ENCODE measurements around the gene GDF7. TPM values are rescaled to one million over a fixed set of nuclear protein-coding genes. Genes with fewer than 3 reads are reported as not detected.

Gene GDF7
- total RNA-seq, 4 donors from 2014 or later, result under 0.01 to 0.42 (median 0.13) TPM

- no peak overlapping the region for H3K4me3 ChIP-seq (replicated peaks in 1 of 3)
- no peaks in the 10 kb centered on the region for H3K4me1 ChIP-seq
- no peaks in the 10 kb centered on the region for H3K9me3 ChIP-seq
- H3K36me3 ChIP-seq, result no peaks in the 10 kb centered on the region
- intact Hi-C loops (cut with DNase I), result no loop called here
- TF ChIP-seq POLR2A (IDR thresholded peaks at IDR 0.05), result no peak
- TF ChIP-seq, protein P1, sequence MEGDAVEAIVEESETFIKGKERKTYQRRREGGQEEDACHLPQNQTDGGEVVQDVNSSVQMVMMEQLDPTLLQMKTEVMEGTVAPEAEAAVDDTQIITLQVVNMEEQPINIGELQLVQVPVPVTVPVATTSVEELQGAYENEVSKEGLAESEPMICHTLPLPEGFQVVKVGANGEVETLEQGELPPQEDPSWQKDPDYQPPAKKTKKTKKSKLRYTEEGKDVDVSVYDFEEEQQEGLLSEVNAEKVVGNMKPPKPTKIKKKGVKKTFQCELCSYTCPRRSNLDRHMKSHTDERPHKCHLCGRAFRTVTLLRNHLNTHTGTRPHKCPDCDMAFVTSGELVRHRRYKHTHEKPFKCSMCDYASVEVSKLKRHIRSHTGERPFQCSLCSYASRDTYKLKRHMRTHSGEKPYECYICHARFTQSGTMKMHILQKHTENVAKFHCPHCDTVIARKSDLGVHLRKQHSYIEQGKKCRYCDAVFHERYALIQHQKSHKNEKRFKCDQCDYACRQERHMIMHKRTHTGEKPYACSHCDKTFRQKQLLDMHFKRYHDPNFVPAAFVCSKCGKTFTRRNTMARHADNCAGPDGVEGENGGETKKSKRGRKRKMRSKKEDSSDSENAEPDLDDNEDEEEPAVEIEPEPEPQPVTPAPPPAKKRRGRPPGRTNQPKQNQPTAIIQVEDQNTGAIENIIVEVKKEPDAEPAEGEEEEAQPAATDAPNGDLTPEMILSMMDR (IDR thresholded peaks at IDR 0.05), result no peak
- WGBS, 2 donors, result 97 to 98% methylated on average over 2 of the region's 2 CpGs
- DNase-seq, result no peak
- no peak overlapping the region for H3K27ac ChIP-seq
- H3K27me3 ChIP-seq, result no peaks in the 10 kb centered on the region
Measured at GRCh38 chr2:20697322-20697934, 30.5 kb downstream of the GDF7 start.

DNA sequence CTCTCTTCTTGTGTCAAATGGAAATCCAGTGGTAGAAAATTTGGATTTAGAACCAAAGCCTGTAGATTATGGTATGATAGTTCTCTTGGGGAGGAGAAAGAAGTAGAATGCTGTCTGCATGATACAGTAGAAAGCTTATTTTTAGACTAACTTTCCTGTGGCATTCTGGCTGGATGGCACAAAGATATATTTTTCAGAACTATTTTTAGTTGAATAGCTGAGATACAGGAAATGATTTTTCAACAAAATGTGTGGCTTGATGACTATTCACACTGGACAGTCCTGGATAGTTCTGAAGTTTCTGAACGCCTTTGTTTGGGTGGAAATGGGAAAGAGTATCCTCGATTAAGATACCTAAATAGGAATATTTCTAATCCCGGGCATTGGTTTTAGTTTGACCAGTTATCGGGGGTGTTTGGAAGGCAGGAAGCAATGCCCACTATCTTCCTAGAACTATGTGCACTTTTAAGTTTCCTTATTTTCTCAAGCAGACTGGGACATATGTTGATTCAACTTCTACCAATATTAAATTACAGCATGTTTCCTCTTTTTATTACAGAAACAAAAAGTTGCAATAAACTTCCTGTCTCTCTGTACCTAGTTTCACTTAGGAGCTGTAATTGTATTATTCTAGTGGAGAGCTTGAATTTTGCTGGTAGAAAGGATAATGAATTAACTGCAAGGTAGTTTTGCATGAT lies 32.1 kb downstream of the GDF7 start:
- WGBS, 2 donors, result 70 to 74% methylated on average over 4 of the region's 4 CpGs
- Histone ChIP-seq H3K4me1 (no peaks in the 10 kb centered on the region), H3K9me3 (no peaks in the 10 kb centered on the region), H3K27ac (no peak overlapping the region), H3K4me3 (replicated peaks in 1 of 3) (no peak overlapping the region), H3K27me3 (no peaks in the 10 kb centered on the region), H3K36me3 (no peaks in the 10 kb centered on the region)
- TF ChIP-seq, protein P1 (IDR thresholded peaks at IDR 0.05), result no peak
- TF ChIP-seq POLR2A (IDR thresholded peaks at IDR 0.05), result no peak
- intact Hi-C loops (cut with DNase I), result no loop called here
- DNase-seq, result no peak

DNA sequence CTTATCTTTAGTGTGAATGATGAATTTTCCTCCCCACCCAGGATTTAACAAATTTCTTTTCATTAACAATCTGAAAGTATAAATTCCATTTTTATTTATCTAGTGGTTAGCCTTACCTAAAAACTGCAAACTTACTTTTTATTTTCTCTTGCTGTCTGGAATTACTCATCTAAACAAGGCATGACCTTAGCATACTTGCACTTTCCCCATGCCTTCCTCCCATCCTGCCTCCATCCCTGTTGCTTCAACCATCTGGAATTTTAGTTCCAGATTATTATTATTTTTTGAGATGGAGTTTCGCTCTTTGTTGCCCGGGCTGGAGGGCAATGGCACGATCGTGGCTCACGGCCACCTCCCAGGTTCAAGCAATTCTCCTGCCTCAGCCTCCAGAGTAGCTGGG lies 35.6 kb downstream of the GDF7 start:
- Histone ChIP-seq H3K36me3 (no peaks in the 10 kb centered on the region), H3K27me3 (no peaks in the 10 kb centered on the region), H3K4me1 (no peaks in the 10 kb centered on the region), H3K27ac (no peak overlapping the region), H3K9me3 (no peaks in the 10 kb centered on the region), H3K4me3 (replicated peaks in 1 of 3) (no peak overlapping the region)
- WGBS, 2 donors, result 97 to 98% methylated on average over 5 of the region's 5 CpGs
- intact Hi-C loops (cut with DNase I), result no loop called here
- no peak for DNase-seq
- TF ChIP-seq, protein P1 (IDR thresholded peaks at IDR 0.05), result no peak
- TF ChIP-seq POLR2A (IDR thresholded peaks at IDR 0.05), result no peak

DNA sequence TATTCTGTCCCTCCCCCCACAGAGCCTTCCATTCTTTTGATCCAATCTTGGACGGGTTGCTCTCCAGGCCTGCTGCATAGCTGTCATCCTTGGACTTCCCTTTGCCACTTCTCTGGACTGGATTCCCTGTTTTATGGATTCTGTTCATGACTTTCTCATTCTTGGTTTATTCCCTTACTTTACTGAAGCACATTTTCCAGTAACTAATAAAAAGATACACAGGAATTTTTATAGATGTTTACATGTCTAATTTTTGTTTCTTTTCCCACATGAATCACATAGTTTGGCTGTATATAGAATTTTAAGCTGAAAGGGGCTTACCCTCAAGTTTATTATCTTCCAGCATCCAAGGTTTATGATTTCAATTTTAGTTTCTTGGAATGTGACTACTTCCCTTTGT lies 37.9 kb downstream of the GDF7 start:
- Histone ChIP-seq H3K27ac (no peak overlapping the region), H3K4me3 (replicated peaks in 1 of 3) (no peak overlapping the region), H3K27me3 (no peaks in the 10 kb centered on the region), H3K4me1 (no peaks in the 10 kb centered on the region), H3K36me3 (no peaks in the 10 kb centered on the region), H3K9me3 (no peaks in the 10 kb centered on the region)
- DNase-seq, result no peak
- intact Hi-C loops (cut with DNase I), result no loop called here
- no peak for TF ChIP-seq POLR2A (IDR thresholded peaks at IDR 0.05)
- TF ChIP-seq, protein P1 (IDR thresholded peaks at IDR 0.05), result no peak
- WGBS, 2 donors, result 77 to 85% methylated on average over 1 of the region's 1 CpG

- H3K9me3 ChIP-seq, result no peaks in the 10 kb centered on the region
- H3K4me3 ChIP-seq (replicated peaks in 1 of 3), result no peak overlapping the region
- no peaks in the 10 kb centered on the region for H3K4me1 ChIP-seq
- H3K27ac ChIP-seq, result no peak overlapping the region
- intact Hi-C loops (cut with DNase I), result no loop called here
- DNase-seq, result no peak
- TF ChIP-seq, protein P1 (IDR thresholded peaks at IDR 0.05), result no peak
- TF ChIP-seq POLR2A (IDR thresholded peaks at IDR 0.05), result no peak
- WGBS, 2 donors, result 97 to 99% methylated on average over 2 of the region's 2 CpGs
- no peaks in the 10 kb centered on the region for H3K27me3 ChIP-seq
- no peaks in the 10 kb centered on the region for H3K36me3 ChIP-seq
Measured at GRCh38 chr2:20706217-20706616, 39.3 kb downstream of the GDF7 start.

Data from thyroid gland (tissue), 4 donors.